Osteoblast (primary cell): ENCODE data around the gene LMO2. TPM values are rescaled to one million over a fixed set of nuclear protein-coding genes. Genes with fewer than 3 reads are reported as not detected.
A peak's percentile ranks its signal among the peaks of the same experiment; 100 is the strongest.
"Not testable (repeated sequence)": the region's sequence is repeated elsewhere in the genome, so short reads cannot be mapped to it uniquely, and the experiment has no call there.

ENCODE experiments used
- DNase-seq: peaks from one replicate; pipeline ENCODE4 v3.0.0; 2011; ENCODE audit warnings: low spot score, mixed read lengths; ENCODE audit not compliant: insufficient read length; ENCODE audit errors: missing footprints
- H2AFZ ChIP-seq: 2 replicates; pipeline ENCODE4 v1.6.0; 2011; ENCODE audit warnings: mild to moderate bottlenecking, low read length
- H3K27ac ChIP-seq: 2 replicates; pipeline ENCODE4 v1.5.1; 2011; ENCODE audit warnings: mild to moderate bottlenecking, low read depth, low read length, moderate library complexity
- H3K27me3 ChIP-seq: 2 replicates; pipeline ENCODE4 v1.6.0; 2012; ENCODE audit warnings: mild to moderate bottlenecking, control low read depth, inconsistent platforms, low read length, moderate library complexity; ENCODE audit not compliant: insufficient read depth
- H3K36me3 ChIP-seq: 2 replicates; pipeline ENCODE4 v1.5.1; 2011; ENCODE audit warnings: mild to moderate bottlenecking, low read length, control low read depth, moderate library complexity; ENCODE audit not compliant: insufficient read depth
- H3K4me1 ChIP-seq: 2 replicates; pipeline ENCODE4 v1.5.1; 2011; ENCODE audit warnings: mild to moderate bottlenecking, low read length, control low read depth, moderate library complexity; ENCODE audit not compliant: insufficient read depth
- H3K4me2 ChIP-seq: 2 replicates; pipeline ENCODE4 v1.6.0; 2011; ENCODE audit warnings: mild to moderate bottlenecking, low read length; ENCODE audit not compliant: insufficient read depth
- H3K4me3 ChIP-seq: fragments of 200-600 bp; sonication (generic); 3 replicates; pipeline ENCODE4 v1.5.1; 2012; ENCODE audit warnings: mild to moderate bottlenecking, low read length, inconsistent platforms; ENCODE audit not compliant: insufficient read depth
- H3K79me2 ChIP-seq: 2 replicates; pipeline ENCODE4 v1.6.0; 2012; ENCODE audit warnings: mild to moderate bottlenecking, low read length, control low read depth, inconsistent platforms; ENCODE audit not compliant: insufficient read depth
- H3K9me3 ChIP-seq: 2 replicates; pipeline ENCODE4 v1.5.1; 2011; ENCODE audit warnings: low read depth, low read length, control low read depth
- H4K20me1 ChIP-seq: 2 replicates; pipeline ENCODE4 v1.6.0; 2012; ENCODE audit warnings: mild to moderate bottlenecking, low read length, control low read depth; ENCODE audit not compliant: insufficient read depth
- CTCF ChIP-seq: IDR thresholded peaks from 2 replicates; pipeline ENCODE4 v1.5.1; 2011; ENCODE audit warnings: mild to moderate bottlenecking, low read depth, low read length, moderate library complexity; ENCODE audit errors: extremely low read depth
- total RNA-seq: library from RNA; depleted of rRNA; stranded (reverse); fragments of >200 nt; gene quantifications from 2 replicates; pipeline ENCODE4 v1.2.3, GENCODE V29; 2012

The LMO2 gene
- total RNA-seq, 1 donor, result 1.4 TPM

DNA sequence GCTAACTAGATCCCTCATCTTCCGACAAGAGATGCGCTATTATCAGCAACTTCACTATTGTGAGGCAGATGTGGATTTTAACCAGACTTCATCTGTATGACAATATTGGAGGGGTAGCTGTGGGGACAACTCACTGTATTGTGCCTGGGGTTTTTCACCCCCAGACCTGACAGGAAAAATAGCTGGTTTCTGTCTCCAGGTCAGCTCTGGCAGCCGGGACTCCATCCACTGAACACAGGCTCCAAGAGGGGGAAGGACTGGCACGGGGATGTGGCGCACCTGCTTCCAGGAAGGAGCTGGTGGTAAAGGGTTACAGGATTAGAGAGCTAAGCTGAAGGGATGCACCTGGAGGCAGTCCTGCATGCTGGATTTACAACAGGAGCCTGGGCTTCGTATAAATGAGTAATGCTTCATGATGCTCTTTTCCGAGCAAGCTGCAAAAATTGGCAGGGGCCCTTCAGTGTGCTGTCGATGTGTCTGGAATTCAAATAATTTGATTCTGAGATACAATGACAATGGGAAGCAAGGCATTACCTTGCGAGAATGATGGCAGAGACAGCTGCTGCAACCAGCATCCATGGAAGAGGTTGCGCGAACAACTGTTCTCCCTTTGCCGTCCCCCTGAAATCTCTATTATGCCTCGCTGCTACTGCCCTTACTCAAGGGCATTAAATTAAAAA is 49.5 kb downstream of the LMO2 start:
- H3K36me3 ChIP-seq, result no peaks in the 10 kb centered on the region
- no peaks in the 10 kb centered on the region for H4K20me1 ChIP-seq
- H3K79me2 ChIP-seq, result no peaks in the 10 kb centered on the region
- H3K4me3 ChIP-seq, result no peak overlapping the region
- no peak overlapping the region for H2AFZ ChIP-seq
- no peak overlapping the region for H3K27ac ChIP-seq
- no peaks in the 10 kb centered on the region for H3K9me3 ChIP-seq
- H3K4me1 ChIP-seq, result no peaks in the 10 kb centered on the region
- no peak overlapping the region for H3K4me2 ChIP-seq
- peaks cover 55% of the 10 kb centered on the region for H3K27me3 ChIP-seq
- DNase-seq, result no peak
- no peak for TF ChIP-seq CTCF

GRCh38 chr11:33838234-33838633 is 53.6 kb downstream of the LMO2 start:
- H3K27ac ChIP-seq, H3K79me2 ChIP-seq: not testable (repeated sequence)

DNA sequence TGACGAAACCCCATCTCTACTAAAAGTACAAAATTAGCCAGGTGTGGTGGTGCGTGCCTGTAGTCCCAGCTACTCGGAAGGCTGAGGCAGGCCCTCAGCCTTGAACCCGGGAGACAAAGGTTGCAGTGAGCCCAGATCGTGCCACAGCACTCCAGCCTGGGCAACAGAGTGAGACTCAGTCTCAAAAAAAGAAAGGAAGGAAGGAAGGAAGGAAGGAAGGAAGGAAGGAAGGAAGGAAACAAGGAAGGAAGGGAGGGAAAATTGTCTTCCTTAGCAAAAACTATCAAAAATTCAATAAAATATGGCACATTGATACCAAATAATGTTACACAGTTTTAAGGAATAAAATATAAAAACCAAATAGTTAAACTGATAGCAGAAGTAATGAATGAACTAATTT is 54.5 kb downstream of the LMO2 start:
- not testable (repeated sequence) for H4K20me1 ChIP-seq, H3K79me2 ChIP-seq, H3K4me2 ChIP-seq, H3K4me3 ChIP-seq, H2AFZ ChIP-seq, H3K27ac ChIP-seq, H3K4me1 ChIP-seq, H3K9me3 ChIP-seq, DNase-seq, H3K36me3 ChIP-seq
- H3K27me3 ChIP-seq, result peaks cover 34% of the 10 kb centered on the region

More at GRCh38 chr11:33838234-33838633, 53.6 kb downstream of the LMO2 start:
- H3K4me1 ChIP-seq, DNase-seq, H3K4me3 ChIP-seq, H4K20me1 ChIP-seq, H2AFZ ChIP-seq, H3K9me3 ChIP-seq, H3K36me3 ChIP-seq, H3K4me2 ChIP-seq: not testable (repeated sequence)
- H3K27me3 ChIP-seq, result peaks cover 36% of the 10 kb centered on the region

- H3K4me3 ChIP-seq, result no peak overlapping the region
- TF ChIP-seq CTCF, result peak; percentile 41
- H3K4me1 ChIP-seq, result no peaks in the 10 kb centered on the region
- peak; percentile 89 for DNase-seq
- H3K79me2 ChIP-seq, result no peaks in the 10 kb centered on the region
- no peaks in the 10 kb centered on the region for H3K9me3 ChIP-seq
- H2AFZ ChIP-seq, result no peak overlapping the region
- H3K36me3 ChIP-seq, result no peaks in the 10 kb centered on the region
- no peak overlapping the region for H3K27ac ChIP-seq
- no peaks in the 10 kb centered on the region for H4K20me1 ChIP-seq
- peaks cover 21% of the 10 kb centered on the region for H3K27me3 ChIP-seq
- H3K4me2 ChIP-seq, result peak overlapping the region; percentile 10
These were observed 56.6 kb downstream of the LMO2 start for GRCh38 chr11:33835143-33835878.

DNA sequence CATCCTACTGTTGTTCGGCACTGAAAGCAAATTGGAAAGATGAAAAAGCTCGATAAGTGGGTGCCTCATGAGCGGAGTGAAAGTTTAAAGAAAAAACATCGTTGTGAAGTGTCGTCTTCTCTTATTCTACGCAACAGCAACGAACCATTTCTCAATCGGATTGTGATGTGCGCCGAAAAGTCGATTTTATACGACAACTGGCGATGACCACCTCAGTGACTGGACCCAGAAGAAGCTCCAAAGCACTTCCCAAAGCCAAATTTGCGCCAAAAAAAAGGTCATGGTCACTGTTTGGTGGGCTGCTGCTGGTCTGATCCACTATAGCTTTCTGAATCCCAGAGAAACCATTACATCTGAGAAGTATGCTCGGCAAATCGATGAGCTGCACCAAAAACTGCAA is 59.2 kb downstream of the LMO2 start:
- Histone ChIP-seq H3K4me2 (no peak overlapping the region), H3K4me3 (no peak overlapping the region), H4K20me1 (no peaks in the 10 kb centered on the region), H3K9me3 (no peaks in the 10 kb centered on the region), H3K27ac (no peak overlapping the region), H2AFZ (no peak overlapping the region), H3K27me3 (peaks cover 21% of the 10 kb centered on the region), H3K4me1 (peaks cover 7% of the 10 kb centered on the region), H3K79me2 (no peaks in the 10 kb centered on the region), H3K36me3 (no peaks in the 10 kb centered on the region)
- TF ChIP-seq CTCF, result no peak
- DNase-seq, result no peak
